ENCODE results near the gene DEFB115.
"Not testable (repeated sequence)": the region's sequence is repeated elsewhere in the genome, so short reads cannot be mapped to it uniquely, and the experiment has no call there.

The DEFB115 gene, protein sequence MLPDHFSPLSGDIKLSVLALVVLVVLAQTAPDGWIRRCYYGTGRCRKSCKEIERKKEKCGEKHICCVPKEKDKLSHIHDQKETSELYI

DNA sequence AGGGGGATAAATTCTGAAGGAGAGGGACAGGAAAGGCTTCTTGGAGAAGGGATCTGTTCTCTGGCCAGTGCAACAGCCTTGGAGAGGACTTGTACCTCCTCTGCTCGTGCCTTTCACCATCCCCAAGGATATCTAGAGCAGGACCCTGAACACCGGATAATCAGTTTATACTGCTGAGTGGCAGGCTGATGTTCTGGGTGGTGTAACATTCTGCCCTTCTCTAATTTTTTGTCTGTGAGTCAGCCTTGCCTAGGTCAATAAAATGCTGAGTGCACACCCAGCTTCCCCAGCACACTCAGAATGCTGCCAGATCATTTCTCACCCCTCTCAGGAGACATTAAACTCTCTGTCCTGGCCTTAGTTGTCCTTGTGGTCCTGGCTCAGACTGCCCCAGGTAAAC lies at the start of gene DEFB115:
Gene DEFB115 (plus strand): TSS at position 301 of the 400 bp plus-strand sequence. CDS start 0 bp downstream, at position 301.
- no peak for DNase-seq

DNA sequence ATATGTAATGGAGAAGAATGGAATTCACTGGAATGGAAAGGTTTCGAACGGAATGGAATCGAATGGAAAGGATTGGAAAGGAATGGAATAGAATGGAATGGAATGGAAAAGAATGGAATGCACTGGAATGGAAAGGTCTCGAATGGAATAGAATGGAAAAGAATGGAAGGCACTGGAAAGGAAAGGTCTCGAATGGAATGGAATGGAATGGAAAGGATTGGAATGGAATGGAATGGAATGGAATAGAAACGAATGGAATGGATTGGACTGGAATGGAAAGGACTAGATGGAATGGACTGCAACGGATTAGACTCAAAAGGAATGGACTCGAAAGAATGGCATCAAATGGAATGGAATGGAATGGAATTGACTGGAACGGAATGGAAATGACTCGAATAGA lies 20.5 kb upstream of the DEFB115 start:
- DNase-seq, result no peak

DNA sequence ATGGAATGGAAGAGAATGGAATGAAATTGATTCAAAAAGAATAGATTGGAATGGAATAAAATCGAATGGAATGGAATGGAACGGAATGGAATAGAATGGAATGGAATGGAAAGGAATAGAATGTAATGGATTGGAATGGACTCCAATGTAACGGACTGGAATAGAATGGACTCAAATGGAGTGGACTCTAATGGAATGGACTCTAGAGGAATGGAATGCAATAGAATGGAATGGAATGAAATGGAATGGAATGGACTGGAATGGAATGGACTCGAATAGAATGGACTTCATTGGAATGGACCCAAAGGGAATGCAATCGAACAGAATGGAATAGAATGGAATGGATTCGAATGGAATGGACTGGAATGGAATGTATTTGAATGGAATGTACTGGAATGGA lies 19.7 kb upstream of the DEFB115 start:
- DNase-seq, result no peak

DNA sequence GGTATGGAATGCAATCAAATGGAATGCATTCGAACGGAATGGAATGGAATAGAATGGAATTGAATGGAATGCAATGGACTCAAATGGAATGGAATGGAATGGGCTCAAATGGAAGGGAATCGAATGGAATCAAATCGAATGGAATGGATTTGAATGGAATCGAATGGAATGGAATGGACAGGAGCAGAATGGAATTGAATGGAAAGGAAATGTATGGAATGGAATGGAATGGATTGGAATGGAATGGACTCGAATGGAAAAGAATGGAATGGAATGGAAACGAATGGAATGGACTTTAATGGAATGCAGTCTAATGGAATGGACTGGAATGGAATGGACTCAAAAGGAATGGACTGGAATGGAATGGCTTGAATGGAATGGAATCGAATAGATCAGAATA lies 18.3 kb upstream of the DEFB115 start:
- DNase-seq, result no peak

DNA sequence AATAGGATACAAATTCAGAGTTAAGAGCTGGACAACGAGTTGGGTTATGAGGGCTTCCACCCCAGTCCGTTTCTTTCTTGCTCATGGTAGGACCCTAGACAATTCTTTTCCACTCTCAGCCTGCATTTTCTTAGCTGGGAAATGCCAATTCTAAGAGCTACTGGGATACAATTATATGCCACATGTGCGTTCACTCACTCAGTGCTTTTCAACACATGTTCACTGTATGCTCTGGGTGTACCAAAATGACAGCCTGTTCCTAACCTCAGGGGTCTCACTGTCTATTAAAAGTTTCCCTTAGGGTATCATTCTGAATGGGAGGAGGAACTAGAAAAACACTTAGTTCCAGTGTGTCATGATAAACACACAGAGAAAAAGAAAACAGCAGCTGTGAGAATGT lies 505 bp upstream of the DEFB115 start:
- no peak for DNase-seq

DNA sequence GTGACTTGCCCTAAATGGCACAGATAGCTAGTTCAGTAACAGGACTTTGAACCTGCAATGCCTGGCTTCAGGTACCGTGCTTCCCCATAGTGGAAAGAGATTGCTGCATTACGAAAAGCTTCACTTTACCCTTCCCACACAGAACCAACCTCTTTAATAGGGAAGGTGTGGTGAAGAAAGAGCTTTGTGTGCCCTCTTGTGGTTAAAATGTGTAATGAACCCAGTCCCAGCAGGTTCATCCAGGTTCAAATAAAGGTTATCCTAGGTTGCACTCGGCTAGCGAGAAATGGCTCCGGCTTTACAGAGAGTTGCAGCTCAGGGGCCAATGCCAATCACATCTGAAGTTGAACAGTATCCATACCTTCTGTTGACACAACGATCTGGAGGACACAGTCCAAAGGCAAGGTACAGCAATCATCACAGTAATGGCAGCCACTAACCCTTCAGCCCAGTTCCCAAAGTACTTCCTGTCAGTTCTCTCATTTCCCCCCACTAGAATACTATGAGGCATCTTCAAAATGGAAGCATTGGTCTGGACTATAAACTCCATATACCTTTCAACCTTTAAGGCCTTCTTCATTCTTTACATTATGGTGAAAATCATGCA lies 3.0 kb downstream of the DEFB115 start:
- DNase-seq, result peak; percentile 37

DNA sequence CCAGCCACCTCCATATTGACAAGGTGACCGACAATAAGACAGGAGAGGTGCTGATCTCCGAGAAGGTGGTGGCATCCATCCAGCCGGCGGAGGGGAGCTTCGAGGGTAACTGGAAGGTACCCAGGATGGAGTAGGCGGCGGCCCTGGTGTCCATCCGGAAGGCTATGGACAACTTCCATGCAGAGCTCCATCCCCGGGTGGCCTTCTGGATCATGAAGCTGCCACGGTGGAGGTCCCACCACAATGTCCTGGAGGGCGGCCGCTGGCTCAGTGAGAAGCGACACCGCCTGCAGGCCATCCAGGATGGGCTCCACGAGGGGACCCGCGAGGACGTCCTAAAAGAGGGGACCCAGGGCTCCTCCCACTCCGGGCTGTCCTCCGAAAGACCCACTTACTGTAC lies 17.0 kb downstream of the DEFB115 start:
- no peak for DNase-seq

DNA sequence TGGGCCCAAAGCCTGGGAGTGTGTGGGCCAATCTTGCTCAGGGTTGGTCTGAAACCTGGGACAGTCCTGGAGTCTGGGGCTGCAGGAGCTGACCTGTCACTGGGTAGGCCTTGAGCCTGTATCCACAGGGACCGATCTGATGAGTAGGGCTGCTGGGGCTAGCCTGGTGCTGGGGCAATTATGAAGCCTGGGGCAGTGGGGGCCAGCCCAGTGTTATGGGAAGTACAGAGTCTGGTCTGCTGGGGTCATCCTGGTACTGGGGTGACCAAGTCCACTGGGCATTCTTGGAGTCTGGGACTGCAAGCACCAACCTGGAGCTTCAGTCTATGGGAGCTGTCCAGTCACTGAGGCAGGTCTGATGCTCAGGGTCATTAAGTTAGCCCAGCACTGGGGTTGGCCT lies 20.7 kb downstream of the DEFB115 start:
- no peak for DNase-seq

DNA sequence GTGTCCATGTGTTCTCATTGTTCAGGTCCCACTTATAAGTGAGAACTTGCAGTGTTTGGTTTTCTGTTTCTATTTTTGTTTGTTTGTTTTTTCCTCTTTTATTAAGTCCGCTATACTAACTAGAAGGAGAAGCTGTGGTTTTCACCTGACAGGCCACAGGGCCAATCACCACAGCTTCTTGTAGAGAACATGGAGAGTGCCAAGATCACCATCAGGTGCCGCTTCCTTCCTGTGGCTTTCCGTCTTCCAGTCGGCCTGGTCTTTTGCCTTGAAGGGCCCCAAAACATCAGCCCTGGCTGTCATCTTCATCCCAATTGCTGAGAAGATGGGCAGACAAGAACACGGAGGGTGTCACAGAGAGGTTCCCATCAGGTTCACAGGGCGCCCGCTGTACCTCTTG lies 27.5 kb downstream of the DEFB115 start:
- DNase-seq, result not testable (repeated sequence)

DNA sequence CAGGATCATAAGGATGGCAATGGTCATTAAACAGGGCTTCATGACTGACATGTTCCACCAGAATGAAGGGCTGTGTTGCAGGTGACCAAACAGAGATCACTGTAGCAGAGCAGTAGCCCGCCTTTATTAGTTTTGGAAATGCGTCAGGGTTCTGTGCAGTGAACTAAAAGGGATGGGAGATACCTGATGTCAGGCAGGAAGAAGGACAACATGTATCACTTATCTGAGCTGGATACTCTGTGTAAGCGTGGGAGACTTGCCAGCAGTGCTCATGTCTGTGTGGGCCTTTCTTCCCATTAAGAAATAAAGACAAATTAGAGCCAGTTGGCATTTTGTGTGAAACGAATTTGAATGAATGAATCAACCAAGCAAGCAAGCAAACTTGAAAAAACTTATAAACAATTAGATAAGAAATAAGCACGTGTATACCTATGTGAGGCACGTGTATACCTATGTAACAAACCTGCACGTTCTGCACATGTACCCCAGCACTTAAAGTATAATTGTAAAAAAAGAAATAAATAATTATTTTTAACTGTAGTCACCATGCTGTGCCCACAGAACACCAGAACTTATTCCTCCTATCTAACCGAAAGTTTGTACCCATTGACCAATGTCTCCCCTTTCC lies 51.2 kb downstream of the DEFB115 start, which contains the start of gene DEFB116:
Gene DEFB116 (minus strand): TSS at position 51 of the 628 bp plus-strand sequence. CDS start 0 bp downstream, at position 51.
- DNase-seq, result no peak
